Left ventricle myocardium inferior (tissue), 1 donor: ENCODE data around the gene GAS5. TPM values are rescaled to one million over a fixed set of nuclear protein-coding genes. Genes with fewer than 3 reads are reported as not detected.
A peak's percentile ranks its signal among the peaks of the same experiment; 100 is the strongest.

Experiments used
- DNase-seq: peaks from one replicate; pipeline ENCODE4 v3.0.0-alpha.2; 2020
- H3K27ac ChIP-seq: fragments of 200-600 bp; replicated peaks from 2 replicates; pipeline ENCODE4 v1.8.0; 2021
- H3K27me3 ChIP-seq: fragments of 200-600 bp; 2 replicates; pipeline ENCODE4 v1.8.0; 2021; ENCODE audit warnings: low read depth
- H3K36me3 ChIP-seq: fragments of 200-600 bp; 2 replicates; pipeline ENCODE4 v1.8.0; 2021
- H3K4me1 ChIP-seq: fragments of 200-600 bp; 2 replicates; pipeline ENCODE4 v1.8.0; 2021
- H3K4me3 ChIP-seq: fragments of 200-600 bp; 2 replicates; pipeline ENCODE4 v1.8.0; 2021; ENCODE audit warnings: mild to moderate bottlenecking, moderate library complexity
- H3K9me3 ChIP-seq: fragments of 200-600 bp; replicated peaks from 2 replicates; pipeline ENCODE4 v1.8.0; 2021
- intact Hi-C: fragments of 100-400 bp; cut with micrococcal nuclease; formaldehyde crosslinking; loops from one replicate; pipeline ENCODE4 v1.11.0; 2022
- total RNA-seq: library from RNA; stranded (reverse); fragmentation: NEBNext Ultra II Directional; extraction: Animal tissue kit (Norgen Biotek cat#: 25700); gene quantifications from one replicate; pipeline ENCODE4 v1.2.1, GENCODE V29; 2021
- TF ChIP-seq, protein P1 (sequence below): fragments of 200-600 bp; IDR thresholded peaks from 2 replicates; pipeline ENCODE4 v1.8.0; 2021; ENCODE audit warnings: antibody characterized with exemption, mild to moderate bottlenecking, borderline replicate concordance
- donor health status: DM: no; HTN: yes; CAD: no; lungs with severe emphysema.

Gene GAS5
- total RNA-seq, 1 donor from 2014 or later: 50.5 TPM

DNA sequence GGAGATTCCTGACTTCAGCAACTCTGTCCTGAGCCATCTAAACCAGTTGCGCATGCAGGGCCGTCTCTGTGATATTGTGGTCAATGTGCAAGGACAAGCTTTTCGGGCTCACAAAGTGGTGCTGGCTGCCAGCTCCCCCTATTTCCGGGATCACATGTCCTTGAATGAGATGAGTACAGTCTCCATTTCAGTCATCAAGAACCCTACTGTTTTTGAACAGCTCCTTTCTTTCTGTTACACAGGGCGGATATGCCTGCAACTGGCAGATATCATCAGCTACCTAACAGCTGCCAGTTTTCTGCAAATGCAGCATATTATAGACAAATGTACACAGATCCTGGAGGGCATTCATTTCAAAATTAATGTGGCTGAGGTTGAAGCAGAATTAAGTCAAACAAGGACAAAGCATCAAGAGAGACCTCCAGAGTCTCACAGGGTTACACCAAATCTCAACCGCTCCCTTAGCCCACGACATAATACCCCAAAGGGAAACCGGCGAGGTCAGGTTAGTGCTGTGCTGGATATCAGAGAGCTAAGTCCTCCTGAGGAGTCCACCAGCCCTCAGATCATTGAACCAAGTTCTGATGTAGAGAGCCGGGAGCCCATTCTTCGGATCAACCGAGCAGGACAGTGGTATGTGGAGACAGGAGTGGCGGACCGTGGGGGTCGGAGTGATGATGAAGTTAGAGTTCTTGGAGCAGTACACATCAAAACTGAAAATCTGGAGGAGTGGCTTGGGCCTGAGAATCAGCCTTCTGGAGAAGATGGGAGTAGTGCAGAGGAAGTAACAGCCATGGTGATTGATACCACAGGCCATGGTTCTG lies 2.7 kb upstream of the GAS5 start:
- no peaks in the 10 kb centered on the region for H3K27me3 ChIP-seq
- H3K36me3 ChIP-seq: peaks cover 34% of the 10 kb centered on the region
- intact Hi-C loops: no loop called here
- TF ChIP-seq, protein P1, sequence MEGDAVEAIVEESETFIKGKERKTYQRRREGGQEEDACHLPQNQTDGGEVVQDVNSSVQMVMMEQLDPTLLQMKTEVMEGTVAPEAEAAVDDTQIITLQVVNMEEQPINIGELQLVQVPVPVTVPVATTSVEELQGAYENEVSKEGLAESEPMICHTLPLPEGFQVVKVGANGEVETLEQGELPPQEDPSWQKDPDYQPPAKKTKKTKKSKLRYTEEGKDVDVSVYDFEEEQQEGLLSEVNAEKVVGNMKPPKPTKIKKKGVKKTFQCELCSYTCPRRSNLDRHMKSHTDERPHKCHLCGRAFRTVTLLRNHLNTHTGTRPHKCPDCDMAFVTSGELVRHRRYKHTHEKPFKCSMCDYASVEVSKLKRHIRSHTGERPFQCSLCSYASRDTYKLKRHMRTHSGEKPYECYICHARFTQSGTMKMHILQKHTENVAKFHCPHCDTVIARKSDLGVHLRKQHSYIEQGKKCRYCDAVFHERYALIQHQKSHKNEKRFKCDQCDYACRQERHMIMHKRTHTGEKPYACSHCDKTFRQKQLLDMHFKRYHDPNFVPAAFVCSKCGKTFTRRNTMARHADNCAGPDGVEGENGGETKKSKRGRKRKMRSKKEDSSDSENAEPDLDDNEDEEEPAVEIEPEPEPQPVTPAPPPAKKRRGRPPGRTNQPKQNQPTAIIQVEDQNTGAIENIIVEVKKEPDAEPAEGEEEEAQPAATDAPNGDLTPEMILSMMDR: no peak
- peaks cover 57% of the 10 kb centered on the region for H3K4me1 ChIP-seq
- H3K9me3 ChIP-seq: peaks cover 2% of the 10 kb centered on the region
- peak overlapping the region; percentile 99 for H3K27ac ChIP-seq
- no peak for DNase-seq
- H3K4me3 ChIP-seq: no peak overlapping the region

DNA sequence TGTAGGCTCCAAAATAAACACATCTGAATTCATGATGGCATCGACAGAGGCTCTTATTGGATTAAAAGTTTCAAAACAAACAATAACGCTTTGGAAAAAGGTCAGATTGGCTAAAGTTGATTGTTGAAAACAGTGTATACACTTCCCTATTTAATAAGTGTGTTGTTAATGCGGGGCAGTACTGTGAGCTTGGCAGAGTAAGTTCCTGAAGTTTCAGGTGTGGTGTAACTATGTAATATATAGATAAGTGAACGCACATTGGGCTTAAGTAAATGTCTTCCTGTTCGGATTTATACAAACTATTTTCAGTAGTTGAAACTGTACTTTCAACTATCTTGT lies 1.2 kb upstream of the GAS5 start:
- intact Hi-C loops: no loop called here
- DNase-seq: no peak
- Histone ChIP-seq H3K4me1 (peaks cover 70% of the 10 kb centered on the region), H3K36me3 (peaks cover 34% of the 10 kb centered on the region), H3K27ac (peak overlapping the region; percentile 99), H3K27me3 (no peaks in the 10 kb centered on the region), H3K9me3 (no peaks in the 10 kb centered on the region), H3K4me3 (peak overlapping the region; percentile 95)
- TF ChIP-seq, protein P1: no peak

DNA sequence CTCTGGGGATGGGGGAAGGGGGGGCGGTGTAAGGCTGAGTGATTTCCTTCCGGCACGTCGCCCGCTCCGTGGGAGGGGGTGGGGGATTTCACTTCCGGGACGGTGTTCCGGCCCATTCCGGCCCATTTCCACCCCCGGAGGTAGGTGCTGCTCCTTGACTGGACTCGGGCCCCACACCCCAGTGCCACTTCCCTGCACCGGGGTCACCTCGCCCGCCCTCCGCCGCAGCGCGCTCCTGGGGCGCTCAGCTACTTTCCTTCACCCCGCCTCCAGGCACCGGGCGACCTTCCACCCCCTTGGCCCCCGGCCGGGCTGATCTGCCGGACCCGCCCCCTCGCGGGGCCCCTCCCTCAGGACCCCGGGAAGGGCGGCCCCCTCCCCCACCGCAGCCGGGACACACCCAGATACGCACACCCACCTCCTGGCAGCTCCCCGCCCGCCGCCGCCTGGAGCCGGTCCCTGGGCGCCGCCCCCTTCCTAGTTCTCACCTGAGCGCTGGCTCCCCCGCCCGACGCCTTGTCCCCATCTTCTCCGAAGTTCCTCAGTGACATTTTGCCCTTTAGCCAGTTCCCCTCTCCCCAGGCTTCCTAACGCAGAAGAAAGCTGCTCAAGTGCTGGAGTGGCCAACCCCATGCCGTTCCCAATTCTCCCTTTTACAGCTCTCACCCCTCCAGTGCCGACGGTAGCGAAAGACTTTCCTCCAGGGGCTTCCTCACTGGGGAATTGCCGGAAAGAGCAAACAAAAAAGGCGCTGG lies 654 bp upstream of the GAS5 start, which contains the start of gene ZBTB37:
Gene ZBTB37, plus strand, starts transcription at position 115 of the 755 bp plus-strand sequence. CDS start 1,846 bp downstream, outside the sequence.
- H3K27ac ChIP-seq: peak within 1 kb of the TSS; percentile 99
- H3K9me3 ChIP-seq: no peaks in the 10 kb centered on the region
- DNase-seq: peak; percentile 88
- peaks cover 70% of the 10 kb centered on the region for H3K4me1 ChIP-seq
- H3K4me3 ChIP-seq: peak within 1 kb of the TSS; percentile 95
- TF ChIP-seq, protein P1: no peak
- peaks cover 35% of the 10 kb centered on the region for H3K36me3 ChIP-seq
- intact Hi-C loops: no loop called here
- H3K27me3 ChIP-seq: no peaks in the 10 kb centered on the region

DNA sequence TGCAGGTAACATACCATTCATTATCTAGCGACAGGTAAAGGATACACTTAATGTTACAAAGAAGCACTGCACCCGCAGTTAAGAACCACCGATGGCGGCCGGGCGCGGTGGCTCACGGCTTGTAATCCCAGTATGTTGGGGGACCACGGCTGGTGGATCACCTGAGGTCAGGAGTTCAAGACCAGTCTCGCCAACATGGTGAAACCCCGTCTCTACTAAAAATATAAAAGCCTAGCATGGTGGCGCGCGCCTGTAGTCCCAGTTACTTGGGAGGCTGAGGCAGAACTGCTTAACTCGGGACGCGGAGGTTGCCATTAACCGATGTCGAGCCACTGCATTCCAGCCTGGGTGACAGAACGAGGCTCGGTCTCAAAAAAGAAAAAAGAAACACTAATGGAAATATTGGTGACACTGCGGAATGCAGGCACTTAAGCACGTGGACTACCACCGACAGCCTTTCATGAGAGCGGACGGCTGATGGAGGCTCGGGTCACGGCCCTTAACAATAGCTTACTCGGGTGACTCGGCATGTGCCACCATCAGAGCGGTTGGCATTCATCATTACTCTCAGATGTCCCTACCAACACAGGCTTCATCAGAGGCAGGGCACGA lies 542 bp downstream of the GAS5 start:
- H3K27me3 ChIP-seq: no peaks in the 10 kb centered on the region
- H3K4me3 ChIP-seq: peak overlapping the region; percentile 95
- DNase-seq: no peak
- intact Hi-C loops: no loop called here
- peak overlapping the region; percentile 99 for H3K27ac ChIP-seq
- TF ChIP-seq, protein P1: no peak
- peaks cover 44% of the 10 kb centered on the region for H3K36me3 ChIP-seq
- no peaks in the 10 kb centered on the region for H3K9me3 ChIP-seq
- peaks cover 70% of the 10 kb centered on the region for H3K4me1 ChIP-seq

DNA sequence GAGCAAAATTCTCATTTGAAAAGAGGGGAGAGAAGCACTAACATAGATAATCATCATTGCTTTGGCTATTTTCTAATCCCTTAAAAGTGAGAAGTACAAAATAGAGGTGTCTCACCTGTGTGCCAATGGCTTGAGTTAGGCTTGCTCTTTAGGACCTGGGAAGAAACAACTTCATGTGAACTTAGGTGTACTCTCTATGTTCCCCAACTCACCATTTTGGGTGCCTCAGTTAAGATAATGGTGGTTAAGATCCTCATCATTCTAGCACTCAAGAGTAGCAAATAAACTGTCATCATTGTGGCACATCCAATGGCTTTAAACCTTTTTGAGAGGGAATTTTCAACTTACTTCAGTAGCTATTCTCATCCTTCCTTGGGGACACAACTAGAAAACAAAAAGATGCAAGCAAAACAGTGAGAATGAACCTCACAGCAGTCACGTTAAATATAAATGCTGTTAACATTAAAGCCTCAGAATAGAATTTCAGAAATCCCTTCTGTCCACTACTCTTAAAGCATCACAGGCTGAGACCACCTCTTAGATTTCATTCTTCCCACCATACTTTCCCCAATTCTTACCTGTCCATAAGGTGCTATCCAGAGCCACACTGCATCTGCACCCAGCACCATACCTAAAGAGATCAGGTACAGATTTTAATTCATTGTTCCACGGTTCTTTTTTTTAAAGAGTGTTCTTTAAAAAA lies 1.2 kb downstream of the GAS5 start:
- H3K36me3 ChIP-seq: peaks cover 51% of the 10 kb centered on the region
- intact Hi-C loops: no loop called here
- TF ChIP-seq, protein P1: no peak
- H3K27me3 ChIP-seq: no peaks in the 10 kb centered on the region
- no peak for DNase-seq
- peaks cover 70% of the 10 kb centered on the region for H3K4me1 ChIP-seq
- H3K9me3 ChIP-seq: no peaks in the 10 kb centered on the region
- peak overlapping the region; percentile 95 for H3K4me3 ChIP-seq
- H3K27ac ChIP-seq: peak overlapping the region; percentile 99
